IPS-11a (cell line): ENCODE data around the gene ARL5B.
"Not testable (repeated sequence)": the region's sequence is repeated elsewhere in the genome, so short reads cannot be mapped to it uniquely, and the experiment has no call there.

Experiments used
- H3K4me3 ChIP-seq: one replicate; pipeline ENCODE4 v1.5.1; 2013; ENCODE audit warnings: low read depth, low read length, control low read depth

Gene ARL5B

GRCh38 chr10:18659125-18659818 is at the start of gene ARL5B:
ARL5B (plus strand) TSS chr10:18659431; CDS start chr10:18659638, 207 bp downstream.
- peak within 1 kb of the TSS; percentile 97 for H3K4me3 ChIP-seq

GRCh38 chr10:18610517-18610916 is 48.7 kb upstream of the ARL5B start:
- no peak overlapping the region for H3K4me3 ChIP-seq

GRCh38 chr10:18611168-18611567 is 48.1 kb upstream of the ARL5B start:
- no peak overlapping the region for H3K4me3 ChIP-seq

GRCh38 chr10:18615618-18616017 is 43.6 kb upstream of the ARL5B start:
- no peak overlapping the region for H3K4me3 ChIP-seq

- no peak overlapping the region for H3K4me3 ChIP-seq
These were observed 42.9 kb upstream of the ARL5B start for GRCh38 chr10:18616337-18616736.

GRCh38 chr10:18619016-18619415 is 40.2 kb upstream of the ARL5B start:
- no peak overlapping the region for H3K4me3 ChIP-seq

GRCh38 chr10:18620856-18621255 is 38.4 kb upstream of the ARL5B start:
- no peak overlapping the region for H3K4me3 ChIP-seq

- not testable (repeated sequence) for H3K4me3 ChIP-seq
These were observed 35.6 kb upstream of the ARL5B start for GRCh38 chr10:18623671-18624070.

GRCh38 chr10:18625886-18626285 is 33.3 kb upstream of the ARL5B start:
- H3K4me3 ChIP-seq = no peak overlapping the region

GRCh38 chr10:18627452-18628018 is 31.7 kb upstream of the ARL5B start:
- H3K4me3 ChIP-seq = peak overlapping the region; percentile 27

- H3K4me3 ChIP-seq = not testable (repeated sequence)
These were observed 26.7 kb upstream of the ARL5B start for GRCh38 chr10:18632500-18632899.

- no peak overlapping the region for H3K4me3 ChIP-seq
These were observed 23.2 kb upstream of the ARL5B start for GRCh38 chr10:18635995-18636394.

GRCh38 chr10:18637400-18637799 is 21.8 kb upstream of the ARL5B start:
- H3K4me3 ChIP-seq = not testable (repeated sequence)

GRCh38 chr10:18639719-18640118 is 19.5 kb upstream of the ARL5B start:
- not testable (repeated sequence) for H3K4me3 ChIP-seq

- H3K4me3 ChIP-seq = no peak overlapping the region
These were observed 12.1 kb upstream of the ARL5B start for GRCh38 chr10:18647151-18647550.

- no peak overlapping the region for H3K4me3 ChIP-seq
These were observed 11.3 kb upstream of the ARL5B start for GRCh38 chr10:18647945-18648344.

GRCh38 chr10:18649364-18649959 is 9.8 kb upstream of the ARL5B start:
- H3K4me3 ChIP-seq = no peak overlapping the region

- peak overlapping the region; percentile 98 for H3K4me3 ChIP-seq
These were observed 8.7 kb upstream of the ARL5B start for GRCh38 chr10:18650404-18650997.

- peak within 1 kb of the TSS; percentile 98 for H3K4me3 ChIP-seq
These were observed 7.8 kb upstream of the ARL5B start, which contains the start of gene NSUN6 for GRCh38 chr10:18651324-18652007. NSUN6 (minus strand) TSS chr10:18651587; CDS start chr10:18651203, 384 bp downstream.

- no peak overlapping the region for H3K4me3 ChIP-seq
These were observed 6.1 kb upstream of the ARL5B start for GRCh38 chr10:18653112-18653511.

- no peak overlapping the region for H3K4me3 ChIP-seq
These were observed 2.5 kb upstream of the ARL5B start for GRCh38 chr10:18656724-18657123.
